Smooth muscle cell (in vitro differentiated cells): ENCODE results near the gene ACP3. TPM values are rescaled to one million over a fixed set of nuclear protein-coding genes. Genes with fewer than 3 reads are reported as not detected.

Experiments used
- DNase-seq: peaks from one replicate; lab custom pipeline; 2025; ENCODE audit not compliant: unreplicated experiment; lab: John Stamatoyannopoulos, UW
- H2AFZ ChIP-seq: fragments of 200-600 bp; sonication (generic); 2 replicates; pipeline ENCODE4 v1.6.0; 2016; ENCODE audit warnings: antibody characterized with exemption, low read depth, mild to moderate bottlenecking
- H3F3A ChIP-seq: fragments of 200-600 bp; sonication (generic); 2 replicates; pipeline ENCODE4 v1.6.0; 2017; ENCODE audit warnings: antibody characterized with exemption, low read depth
- H3K27ac ChIP-seq: fragments of 200-600 bp; sonication (generic); 2 replicates; pipeline ENCODE4 v1.5.1; 2016; ENCODE audit warnings: low read depth, mild to moderate bottlenecking
- H3K27me3 ChIP-seq: fragments of 200-600 bp; sonication (generic); 2 replicates; pipeline ENCODE4 v1.6.1; 2016; ENCODE audit warnings: low read depth, mild to moderate bottlenecking
- H3K36me3 ChIP-seq: fragments of 200-600 bp; sonication (generic); 2 replicates; pipeline ENCODE4 v1.5.1; 2016; ENCODE audit warnings: low read depth
- H3K4me1 ChIP-seq: fragments of 200-600 bp; sonication (generic); 2 replicates; pipeline ENCODE4 v1.5.1; 2016; ENCODE audit warnings: low read depth
- H3K4me2 ChIP-seq: fragments of 200-600 bp; sonication (generic); 2 replicates; pipeline ENCODE4 v1.6.0; 2016; ENCODE audit warnings: mild to moderate bottlenecking
- H3K4me3 ChIP-seq: fragments of 200-600 bp; sonication (generic); 2 replicates; pipeline ENCODE4 v1.5.1; 2016; ENCODE audit warnings: mild to moderate bottlenecking
- H3K79me2 ChIP-seq: fragments of 200-600 bp; sonication (generic); 2 replicates; pipeline ENCODE4 v1.6.0; 2016; ENCODE audit warnings: low read depth, mild to moderate bottlenecking
- H3K9ac ChIP-seq: fragments of 200-600 bp; sonication (generic); 2 replicates; pipeline ENCODE4 v1.6.0; 2016; ENCODE audit warnings: low read depth
- H3K9me3 ChIP-seq: fragments of 200-600 bp; sonication (generic); replicated peaks from 2 replicates; pipeline ENCODE4 v1.5.1; 2016; ENCODE audit warnings: low read depth
- H4K20me1 ChIP-seq: fragments of 200-600 bp; sonication (generic); 2 replicates; pipeline ENCODE4 v1.6.0; 2016; ENCODE audit warnings: low read depth
- CTCF ChIP-seq: fragments of 200-600 bp; sonication (generic); IDR thresholded peaks from 2 replicates; pipeline ENCODE4 v1.5.1; 2017; ENCODE audit warnings: borderline replicate concordance, mild to moderate bottlenecking, antibody characterized with exemption; ENCODE audit not compliant: insufficient read depth, poor library complexity, severe bottlenecking
- WGBS: methylation state at CpG from one replicate; pipeline ENCODE4 v1.1.7; 2016; ENCODE audit warnings: low lambda C conversion rate; 5-methylcytosine and 5-hydroxymethylcytosine counted together
- polyA plus RNA-seq: library from polyadenylated mRNA; unstranded; fragments of >200 nt; fragmentation: Nextera tagmentation; extraction: Ambion mirVana; gene quantifications from 2 replicates; pipeline ENCODE4 v1.2.1, GENCODE V29; 2016
- total RNA-seq: library from RNA; depleted of rRNA; stranded (reverse); fragments of >200 nt; gene quantifications from 2 replicates; pipeline ENCODE4 v1.2.3, GENCODE V29; 2014

Gene ACP3
- total and polyA plus RNA-seq, 2 experiments from 2014 or later, result 35.8 to 36.6 TPM

GRCh38 chr3:132399054-132399929, 82.1 kb downstream of the ACP3 start:
- peak; percentile 92 for TF ChIP-seq CTCF
- peak overlapping the region; percentile 33 for H2AFZ ChIP-seq
- H3K4me1 ChIP-seq, result no peaks in the 10 kb centered on the region
- no peaks in the 10 kb centered on the region for H3K27me3 ChIP-seq
- no peaks in the 10 kb centered on the region for H3K9me3 ChIP-seq
- H3K27ac ChIP-seq, result no peak overlapping the region
- H3K4me2 ChIP-seq, result no peak overlapping the region
- H3K36me3 ChIP-seq, result no peaks in the 10 kb centered on the region
- peaks cover under 1% of the 10 kb centered on the region for H3F3A ChIP-seq
- no peaks in the 10 kb centered on the region for H4K20me1 ChIP-seq
- 54% methylated on average over 5 of the region's 5 CpGs for WGBS
- no peak for DNase-seq
- no peak overlapping the region for H3K9ac ChIP-seq
- no peaks in the 10 kb centered on the region for H3K79me2 ChIP-seq
- H3K4me3 ChIP-seq, result no peak overlapping the region

GRCh38 chr3:132401255-132401654, 84.0 kb downstream of the ACP3 start:
- H3K27me3 ChIP-seq, result no peaks in the 10 kb centered on the region
- H3K9ac ChIP-seq, result no peak overlapping the region
- H3K4me1 ChIP-seq, result no peaks in the 10 kb centered on the region
- no peaks in the 10 kb centered on the region for H3K79me2 ChIP-seq
- no peak overlapping the region for H3K4me2 ChIP-seq
- TF ChIP-seq CTCF, result no peak
- H3K4me3 ChIP-seq, result no peak overlapping the region
- 93% methylated on average over 13 of the region's 13 CpGs for WGBS
- H3K9me3 ChIP-seq, result no peaks in the 10 kb centered on the region
- no peak for DNase-seq
- H3K36me3 ChIP-seq, result no peaks in the 10 kb centered on the region
- no peak overlapping the region for H3K27ac ChIP-seq
- H4K20me1 ChIP-seq, result no peaks in the 10 kb centered on the region
- peaks cover 6% of the 10 kb centered on the region for H3F3A ChIP-seq
- H2AFZ ChIP-seq, result no peak overlapping the region

GRCh38 chr3:132404276-132404675, 87.1 kb downstream of the ACP3 start:
- no peaks in the 10 kb centered on the region for H4K20me1 ChIP-seq
- H3K4me1 ChIP-seq, result no peaks in the 10 kb centered on the region
- H2AFZ ChIP-seq, result peak overlapping the region; percentile 73
- DNase-seq, result no peak
- no peaks in the 10 kb centered on the region for H3K9me3 ChIP-seq
- no peaks in the 10 kb centered on the region for H3K79me2 ChIP-seq
- no peak overlapping the region for H3K9ac ChIP-seq
- H3K36me3 ChIP-seq, result no peaks in the 10 kb centered on the region
- no peak overlapping the region for H3K4me3 ChIP-seq
- no peaks in the 10 kb centered on the region for H3K27me3 ChIP-seq
- H3K27ac ChIP-seq, result peak overlapping the region; percentile 57
- peak overlapping the region; percentile 35 for H3K4me2 ChIP-seq
- TF ChIP-seq CTCF, result no peak
- 49% methylated on average over 3 of the region's 3 CpGs for WGBS
- H3F3A ChIP-seq, result peaks cover 6% of the 10 kb centered on the region
